K562 (cell line): ENCODE measurements around the gene DNMT3A. TPM values are rescaled to one million over a fixed set of nuclear protein-coding genes. Genes with fewer than 3 reads are reported as not detected.

Source experiments
- ARID4B ChIP-seq: sonication (generic); formaldehyde crosslinking; IDR thresholded peaks from 2 replicates; pipeline ENCODE4 v1.8.0; 2022; ENCODE audit warnings: mild to moderate bottlenecking, missing genetic modification reagents
- ATF6 ChIP-seq: sonication (generic); formaldehyde crosslinking; IDR thresholded peaks from 2 replicates; pipeline ENCODE4 v1.4.0; 2020; ENCODE audit warnings: mild to moderate bottlenecking, missing genetic modification reagents
- CTBP1 ChIP-seq: fragments of 450-650 bp; IDR thresholded peaks from 2 replicates; pipeline ENCODE4 v1.6.1; 2016; ENCODE audit warnings: borderline replicate concordance
- NR4A1 ChIP-seq, 2 experiments: fragments of 250-450 bp in 1 of 2; fragments of 450-650 bp in 1 of 2; sonication (Bioruptor Pico) in 1 of 2; IDR thresholded peaks; 2 replicates each; pipeline versions ENCODE4 v1.4.0 to v1.6.1; 2016 to 2020; ENCODE audit warnings: mild to moderate bottlenecking in 2 of 2, missing compliant biosample characterization in 1 of 2, missing genetic modification characterization in 1 of 2, moderate library complexity in 1 of 2
- TRIM28 ChIP-seq: fragments of 450-650 bp; IDR thresholded peaks from 2 replicates; pipeline ENCODE4 v1.6.1; 2017
- ZNF316 ChIP-seq: fragments of 450-650 bp; IDR thresholded peaks from 2 replicates; pipeline ENCODE4 v1.6.1; 2016
- ZNF639 ChIP-seq, 2 experiments: fragments of 200-800 bp in 1 of 2; sonication (Bioruptor generic) in 1 of 2; sonication (generic) in 1 of 2; formaldehyde crosslinking in 1 of 2; IDR thresholded peaks in 1 of 2; conservative IDR thresholded peaks in 1 of 2; 2 replicates each; pipeline versions ENCODE4 v1.5.0 to v1.6.1; 2016 to 2020; ENCODE audit warnings: missing compliant biosample characterization in 1 of 2, missing genetic modification characterization in 1 of 2, missing genetic modification reagents in 1 of 2
- polyA plus RNA-seq, 8 experiments: library from polyadenylated mRNA; depleted of rRNA in 4 of 8; stranded (reverse) in 5 of 8; unstranded in 3 of 8; fragments of >200 nt; fragmentation: Nextera tagmentation in 2 of 8; fragmentation: Illumina TruSeq in 1 of 8; extraction: Ambion mirVana in 2 of 8; extraction: Trizol in 1 of 8; gene quantifications; 2 replicates each; pipeline versions ENCODE4 v1.2.1 to v1.2.3, GENCODE V29; 2011 to 2014; ENCODE audit warnings: inconsistent platforms in 1 of 8, missing spikeins in 1 of 8
- total RNA-seq, 7 experiments: library from RNA; depleted of rRNA in 6 of 7; stranded (reverse); fragments of >200 nt in 6 of 7; fragmentation: Illumina TruSeq in 2 of 7; extraction: Trizol in 2 of 7; gene quantifications; 2 replicates each; pipeline versions ENCODE4 v1.2.1 to v1.2.3, GENCODE V29; 2011 to 2021; ENCODE audit warnings: low replicate concordance in 1 of 7

DNMT3A gene
- total and polyA plus RNA-seq, 9 of the 15 experiments (the other 6 are each of a cell fraction or from before 2014, with no cell fraction given): 3.0 to 16.0 (median 6.1) TPM

GRCh38 chr2:25369876-25370275 is 28.2 kb upstream of the DNMT3A start (continued):
- TF ChIP-seq ZNF639 (CRISPR knock-in tag; conservative IDR thresholded peaks at IDR 0.05 in 1 of 2, IDR thresholded peaks at IDR 0.05 in 1 of 2) (no peak), ARID4B (CRISPR knock-in tag) (no peak), ATF6 (CRISPR knock-in tag) (no peak), ZNF316 (no peak), TRIM28 (no peak), NR4A1 (CRISPR knock-in tag; IDR thresholded peaks at IDR 0.05) (no peak), NR4A1 (tag; IDR thresholded peaks at IDR 0.05) (no peak), CTBP1 (no peak)
